Kidney (tissue), 14 donors: ENCODE measurements around the gene NOTCH4. TPM values are rescaled to one million over a fixed set of nuclear protein-coding genes. Genes with fewer than 3 reads are reported as not detected.

Source experiments
- DNase-seq, 5 donors: peaks; one replicate each; pipeline ENCODE4 v3.0.0-alpha.2; 2013 to 2020
- FAIRE-seq: peaks from 2 replicates; lab custom pipeline; 2012; peaks lifted over from hg19 to GRCh38; lab: Jason Lieb, UNC
- H3K27ac ChIP-seq, 2 donors: one replicate each; pipeline ENCODE4 v1.7.0; 2013; ENCODE audit warnings: low read depth in 2 of 2, low read length in 2 of 2, inconsistent platforms in 1 of 2
- H3K27me3 ChIP-seq: one replicate; pipeline ENCODE4 v1.7.1; 2013; ENCODE audit warnings: low read length, inconsistent platforms; ENCODE audit not compliant: control insufficient read depth, insufficient read depth
- H3K36me3 ChIP-seq, 3 donors: one replicate each; pipeline versions ENCODE4 v1.7.0 to v1.7.1; 2013; ENCODE audit warnings: low read length in 3 of 3, control low read depth in 1 of 3, inconsistent platforms in 1 of 3; ENCODE audit not compliant: insufficient read depth in 3 of 3, control insufficient read depth in 2 of 3
- H3K4me1 ChIP-seq, 3 donors: one replicate each; pipeline versions ENCODE4 v1.7.0 to v1.7.1; 2013; ENCODE audit warnings: low read length in 3 of 3, inconsistent platforms in 1 of 3, low read depth in 1 of 3; ENCODE audit not compliant: control insufficient read depth in 2 of 3, insufficient read depth in 2 of 3
- H3K4me3 ChIP-seq, 3 donors: one replicate each; pipeline versions ENCODE4 v1.7.0 to v1.8.1; 2013; ENCODE audit warnings: low read length in 3 of 3, control low read depth in 1 of 3, inconsistent platforms in 1 of 3
- H3K9ac ChIP-seq, 3 donors: one replicate each; pipeline versions ENCODE4 v1.7.0 to v1.7.1; 2013; ENCODE audit warnings: low read length in 3 of 3, control low read depth in 1 of 3, inconsistent platforms in 1 of 3
- H3K9me3 ChIP-seq, 3 donors: one replicate each; pipeline versions ENCODE4 v1.7.0 to v1.7.1; 2013; ENCODE audit warnings: low read length in 3 of 3, control low read depth in 1 of 3, inconsistent platforms in 1 of 3; ENCODE audit not compliant: control insufficient read depth in 2 of 3, insufficient read depth in 1 of 3
- CTCF ChIP-seq: IDR thresholded peaks from 3 replicates; pipeline ENCODE4 v1.5.1; 2012; ENCODE audit warnings: mild to moderate bottlenecking, moderate library complexity, borderline replicate concordance; ENCODE audit not compliant: insufficient read depth; ENCODE audit errors: extremely low read depth
- intact Hi-C: fragments of 100-400 bp; cut with DNase I; formaldehyde crosslinking; loops from one replicate; pipeline ENCODE4 v1.11.1; 2022
- polyA plus RNA-seq: library from polyadenylated mRNA; stranded (reverse); fragments of 350-450 nt; fragmentation: Illumina TruSeq; extraction: RNeasy Lipid Tissue Mini Kit (QIAGEN cat#74804); gene quantifications from one replicate; pipeline ENCODE4 v1.2.3, GENCODE V29; 2014; ENCODE audit warnings: low read depth, low replicate concordance; ENCODE audit not compliant: insufficient read depth
- total RNA-seq: library from RNA; stranded (reverse); fragmentation: NEBNext Ultra II Directional; extraction: Animal tissue kit (Norgen Biotek cat#: 25700); gene quantifications from one replicate; pipeline ENCODE4 v1.2.1, GENCODE V29; 2021
- donor health status: control.
- donor health status: control.
- donor health status: control.
- donor health status: control.
- donor health status: control.
- donor health status: DM: yes; HTN: yes; CAD: no.
- donor health status: Normal renal cell carcinoma (clear cell type).

Gene NOTCH4
- total and polyA plus RNA-seq, 2 donors from 2014 or later: 22.5 to 30.5 TPM

GRCh38 chr6:32152769-32153563 lies 70.9 kb downstream of the NOTCH4 start:
- Histone ChIP-seq H3K9ac (peak overlapping the region; percentile 32 to 82 (median 37)), H3K9me3 (no peaks in the 10 kb centered on the region), H3K27me3 (no peaks in the 10 kb centered on the region), H3K4me3 (peak overlapping the region; percentile 89 to 99 (median 96)), H3K27ac (peak overlapping the region; percentile 88 to 98), H3K36me3 (peaks cover 5 to 19% (median 10%) of the 10 kb centered on the region in 3 donors), H3K4me1 (peaks cover 4 to 20% (median 13%) of the 10 kb centered on the region in 3 donors)
- DNase-seq (peak in 4 of 5 donors; percentile 66 to 84 (median 78)), FAIRE-seq (no peak)
- intact Hi-C loops: no loop called here
- no peak for TF ChIP-seq CTCF

DNA sequence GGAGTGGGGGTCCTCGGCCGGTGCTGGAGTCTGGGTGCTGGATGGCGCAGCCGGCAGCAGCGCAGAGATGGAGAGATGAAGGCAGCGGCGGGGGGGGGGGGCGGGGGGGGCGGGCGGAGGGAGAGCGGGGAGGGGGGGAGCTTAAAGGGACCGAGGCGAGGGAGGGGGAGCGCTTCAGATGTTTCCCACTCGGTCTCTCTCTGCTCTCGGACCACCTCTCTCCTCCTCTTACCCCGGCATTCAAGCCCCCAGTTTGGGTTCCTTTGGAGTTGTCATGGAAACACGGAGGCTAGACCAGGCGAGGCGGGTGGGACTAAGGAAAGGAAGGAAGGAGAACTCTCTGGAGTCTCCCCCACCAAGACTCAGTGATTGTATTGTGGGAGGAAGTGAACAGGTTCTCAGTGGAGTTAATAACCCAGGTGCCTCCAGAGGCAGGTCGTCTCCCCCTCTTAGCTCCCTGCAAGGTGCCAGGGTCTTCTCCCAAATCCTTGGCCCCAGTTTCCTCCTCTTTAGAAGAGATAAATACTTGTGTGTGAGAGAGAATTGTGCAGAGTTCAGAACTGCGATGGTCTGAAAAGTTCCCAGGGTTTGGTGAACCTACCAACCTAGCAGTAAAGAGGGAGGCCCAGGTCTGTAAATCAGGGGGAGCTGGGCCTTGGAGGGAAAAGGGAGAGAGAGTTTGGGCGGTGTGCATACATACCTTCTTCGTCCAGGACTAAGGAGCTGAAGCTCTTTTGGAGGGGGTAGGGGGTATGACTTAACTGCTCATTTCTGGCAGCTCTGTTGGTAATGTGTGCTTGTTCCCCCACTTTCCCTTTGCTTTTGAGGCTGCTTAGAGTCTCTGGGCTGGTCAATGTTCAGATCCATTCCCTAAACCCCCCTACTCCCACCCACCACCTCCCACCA lies 71.8 kb downstream of the NOTCH4 start, which contains the start of gene PRRT1:
Gene PRRT1 (minus strand): TSS at position 77 of the 906 bp plus-strand sequence. CDS start 112 bp downstream, outside the sequence.
- intact Hi-C loops: no loop called here
- no peaks in the 10 kb centered on the region for H3K27me3 ChIP-seq
- H3K9me3 ChIP-seq: no peaks in the 10 kb centered on the region
- DNase-seq (peak in 3 of 5 donors; percentile 37 to 76 (median 46)), FAIRE-seq (no peak)
- peaks cover 0 to 13% (median 4%) of the 10 kb centered on the region in 3 donors for H3K36me3 ChIP-seq
- peaks cover 4 to 20% (median 13%) of the 10 kb centered on the region in 3 donors for H3K4me1 ChIP-seq
- peak within 1 kb of the TSS; percentile 36 to 99 (median 96) for H3K4me3 ChIP-seq
- no peak for TF ChIP-seq CTCF
- H3K27ac ChIP-seq: no peak within 1 kb of the TSS
- peak within 1 kb of the TSS in 2 of 3 donors; percentile 37 to 82 for H3K9ac ChIP-seq

- no peak overlapping the region for H3K27ac ChIP-seq
- no peaks in the 10 kb centered on the region for H3K9me3 ChIP-seq
- H3K4me1 ChIP-seq: peaks cover 4 to 20% (median 13%) of the 10 kb centered on the region in 3 donors
- no peaks in the 10 kb centered on the region for H3K27me3 ChIP-seq
- H3K9ac ChIP-seq: peak overlapping the region in 1 of 3 donors; percentile 1
- H3K36me3 ChIP-seq: peaks cover 0 to 6% (median 3%) of the 10 kb centered on the region in 3 donors
- peak in 2 of 5 donors; percentile 52 to 69 for DNase-seq
- TF ChIP-seq CTCF: no peak
- FAIRE-seq: no peak
- H3K4me3 ChIP-seq: peak overlapping the region; percentile 34 to 55 (median 36)
- intact Hi-C loops: no loop called here
These were observed 72.5 kb downstream of the NOTCH4 start for GRCh38 chr6:32151181-32151862.
